Astrocyte of the cerebellum (primary cell): ENCODE results near the gene DNAJB5.

ENCODE experiments used
- DNase-seq: peaks from one replicate; pipeline ENCODE4 v3.0.0-alpha.2; 2011; ENCODE audit warnings: low read depth
- H3K4me3 ChIP-seq: 2 replicates; pipeline ENCODE4 v1.5.1; 2011; ENCODE audit warnings: mild to moderate bottlenecking, low read depth, low read length, moderate library complexity
- CTCF ChIP-seq: IDR thresholded peaks from 2 replicates; pipeline ENCODE4 v1.5.1; 2012; ENCODE audit warnings: low read length, low read depth, moderate library complexity, mild to moderate bottlenecking; ENCODE audit errors: missing control alignments
- in situ Hi-C: cut with HindIII; loops from 2 replicates; pipeline ENCODE4 v1.10.0; 2017; ENCODE audit warnings: low sequenced_read_pairs

The DNAJB5 gene

DNA sequence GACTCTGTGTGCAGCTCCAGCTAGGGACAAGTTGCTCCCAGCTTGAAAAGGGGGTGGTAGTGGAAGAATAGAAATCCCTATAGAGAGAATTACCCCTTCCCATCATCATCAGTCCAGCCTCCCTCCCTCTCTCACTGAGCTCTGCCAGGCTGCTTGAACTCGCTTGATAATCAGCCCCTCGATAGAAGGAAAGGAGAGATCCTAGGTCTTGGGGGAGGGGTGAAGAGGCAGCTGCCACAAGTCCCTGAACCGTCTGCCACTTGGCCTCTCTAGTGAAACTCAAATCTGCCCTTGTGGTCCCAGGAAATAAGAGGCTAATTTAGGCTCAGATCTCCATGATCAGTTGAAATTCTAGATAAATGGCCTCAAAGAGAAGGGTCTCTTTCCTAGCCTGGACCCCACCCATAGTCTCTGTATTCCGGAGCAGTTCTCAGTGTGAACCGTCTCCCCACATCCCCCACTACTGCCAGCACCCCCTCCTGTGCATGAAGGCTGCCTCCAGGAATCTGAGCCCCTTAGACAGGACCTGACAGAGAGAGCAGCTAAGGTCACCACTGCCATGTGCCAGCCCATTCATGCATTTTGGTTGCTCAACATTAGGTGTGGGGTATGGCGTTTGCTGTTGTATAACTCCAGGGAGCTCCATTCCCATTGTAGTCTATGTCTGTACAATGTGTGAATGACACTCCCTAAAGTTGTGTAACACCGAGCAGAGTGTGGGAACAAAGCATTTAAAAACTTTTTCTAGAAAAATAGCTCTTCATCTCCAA lies 5.5 kb downstream of the DNAJB5 start:
- no peak for DNase-seq
- in situ Hi-C loops, result no loop called here

DNA sequence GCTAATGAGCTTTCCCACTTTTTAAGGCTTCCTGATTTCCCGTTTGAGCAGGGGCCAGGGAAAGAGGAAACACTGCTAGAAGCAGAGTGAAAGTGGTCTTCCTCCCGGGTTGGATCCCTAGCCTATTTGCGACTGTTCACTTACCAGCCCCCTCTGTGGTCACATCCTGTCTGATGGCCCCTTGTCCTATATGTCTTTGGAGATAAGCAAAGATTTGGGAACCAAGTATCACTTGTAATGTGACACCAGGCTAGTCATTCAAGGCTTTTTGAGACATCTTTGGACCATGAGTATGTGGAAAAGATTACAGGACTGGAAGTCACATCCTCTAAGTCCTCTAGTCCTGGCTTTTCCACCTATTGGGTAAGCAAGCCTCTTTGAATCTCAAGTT lies 6.1 kb downstream of the DNAJB5 start:
- DNase-seq, result no peak
- in situ Hi-C loops, result no loop called here
- TF ChIP-seq CTCF, result no peak
- H3K4me3 ChIP-seq, result no peak overlapping the region

More for the DNA sequence above, 5.5 kb downstream of the DNAJB5 start:
- H3K4me3 ChIP-seq, result no peak overlapping the region
- TF ChIP-seq CTCF, result no peak

GRCh38 chr9:34996181-34996904 lies 6.8 kb downstream of the DNAJB5 start:
- no peak for DNase-seq
- no peak for TF ChIP-seq CTCF
- in situ Hi-C loops, result no loop called here
- H3K4me3 ChIP-seq, result no peak overlapping the region

DNA sequence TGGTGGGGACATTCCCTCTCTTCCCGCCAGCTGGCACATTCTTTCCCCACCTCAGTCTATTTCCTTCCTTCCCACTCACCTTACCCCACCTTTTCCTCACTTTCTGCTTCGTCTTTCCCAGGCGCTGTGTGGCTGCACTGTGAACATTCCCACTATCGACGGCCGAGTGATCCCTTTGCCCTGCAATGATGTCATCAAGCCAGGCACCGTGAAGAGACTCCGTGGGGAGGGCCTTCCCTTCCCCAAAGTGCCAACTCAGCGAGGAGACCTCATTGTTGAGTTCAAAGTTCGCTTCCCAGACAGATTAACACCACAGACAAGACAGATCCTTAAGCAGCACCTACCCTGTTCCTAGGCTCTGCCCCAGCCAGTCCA lies 7.3 kb downstream of the DNAJB5 start:
- no peak for DNase-seq
- no peak for TF ChIP-seq CTCF
- H3K4me3 ChIP-seq, result no peak overlapping the region
- in situ Hi-C loops, result no loop called here

DNA sequence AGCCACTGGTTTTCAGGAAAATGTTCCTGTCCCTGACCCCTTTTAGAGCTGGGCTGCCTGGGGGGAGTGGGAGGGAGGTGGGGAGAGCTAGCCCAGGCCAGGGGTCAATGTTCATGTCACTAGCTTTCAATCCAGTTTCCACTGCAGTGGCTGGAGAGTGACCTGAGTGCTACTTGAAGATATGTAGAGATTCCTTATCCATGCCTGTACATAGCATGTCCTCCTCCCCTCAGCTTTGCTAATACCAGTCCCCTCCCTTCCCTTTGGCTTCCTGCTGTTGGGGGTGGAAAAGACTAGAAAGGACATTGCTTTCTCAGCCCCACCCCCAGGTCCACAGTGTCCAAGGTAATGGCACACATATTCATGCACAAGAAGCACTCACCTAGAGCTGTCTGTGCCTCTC lies 7.8 kb downstream of the DNAJB5 start:
- H3K4me3 ChIP-seq, result no peak overlapping the region
- in situ Hi-C loops, result no loop called here
- no peak for TF ChIP-seq CTCF
- no peak for DNase-seq

GRCh38 chr9:34998266-34998665 lies 8.7 kb downstream of the DNAJB5 start:
- in situ Hi-C loops, result no loop called here
- no peak for TF ChIP-seq CTCF

More at GRCh38 chr9:34998266-34998665, 8.7 kb downstream of the DNAJB5 start:
- H3K4me3 ChIP-seq, result no peak overlapping the region
- DNase-seq, result no peak
